H1 (cell line): ENCODE measurements around the gene SLC12A5.

Experiments used
- BCL11A ChIP-seq, 2 experiments: IDR thresholded peaks; one replicate each; pipeline ENCODE4 v1.6.1; 2011; ENCODE audit warnings: low read depth in 2 of 2, low read length in 2 of 2, mild to moderate bottlenecking in 2 of 2
- CTCF ChIP-seq, 3 experiments: IDR thresholded peaks; 1 replicate in 2 of 3; 2 replicates in 1 of 3; pipeline versions ENCODE4 v1.5.1 to v1.6.1; 2011; ENCODE audit warnings: low read length in 3 of 3, mild to moderate bottlenecking in 3 of 3, inconsistent platforms in 2 of 3, low read depth in 1 of 3, moderate library complexity in 1 of 3; ENCODE audit not compliant: insufficient read depth in 1 of 3; ENCODE audit errors: control extremely low read depth in 1 of 3
- GTF2F1 ChIP-seq: IDR thresholded peaks from 2 replicates; pipeline ENCODE4 v1.6.1; 2012; ENCODE audit warnings: low read depth, low read length, improper control_type of control experiment, borderline replicate concordance
- POLR2A ChIP-seq, 2 experiments: IDR thresholded peaks; 1 replicate in 1 of 2; 2 replicates in 1 of 2; pipeline ENCODE4 v1.6.1; 2011; ENCODE audit warnings: low read depth in 2 of 2, low read length in 2 of 2, mild to moderate bottlenecking in 2 of 2; ENCODE audit errors: control extremely low read depth in 1 of 2
- SP2 ChIP-seq: IDR thresholded peaks from 2 replicates; pipeline ENCODE4 v1.6.1; 2012; ENCODE audit warnings: mild to moderate bottlenecking, low read length, inconsistent platforms

GRCh38 chr20:46018611-46019010 is 10.4 kb upstream of the SLC12A5 start:
- TF ChIP-seq POLR2A (IDR thresholded peaks at IDR 0.05; ENCODE audit: control extremely low read depth in 1 of 2, low read depth in 2 of 2, low read length in 2 of 2) = no peak
- TF ChIP-seq SP2 = no peak
- TF ChIP-seq CTCF (IDR thresholded peaks at IDR 0.05; ENCODE audit: control extremely low read depth in 1 of 3, insufficient read depth in 1 of 3, low read depth in 1 of 3, low read length in 3 of 3) = no peak
- no peak for TF ChIP-seq BCL11A (IDR thresholded peaks at IDR 0.05; ENCODE audit: low read depth in 2 of 2, low read length in 2 of 2)
- TF ChIP-seq GTF2F1 = no peak
